HG03139 (cell line): ENCODE results near the gene MC4R.
"Not testable (repeated sequence)": the region's sequence is repeated elsewhere in the genome, so short reads cannot be mapped to it uniquely, and the experiment has no call there.

Experiments
- ATAC-seq: cut with Tn5 transposase; IDR thresholded peaks from one replicate; pipeline ENCODE4 v1.9.1; 2021; ENCODE audit not compliant: unreplicated experiment

The MC4R gene

GRCh38 chr18:60372596-60372995, at the start of gene MC4R:
Gene MC4R (minus strand): TSS chr18:60372775. CDS start chr18:60372349, 426 bp downstream.
- ATAC-seq: no peak

GRCh38 chr18:60422306-60422705, 49.7 kb upstream of the MC4R start:
- not testable (repeated sequence) for ATAC-seq

- ATAC-seq: no peak
Measured at GRCh38 chr18:60421356-60422118, 49.0 kb upstream of the MC4R start.

GRCh38 chr18:60417946-60418345, 45.4 kb upstream of the MC4R start:
- no peak for ATAC-seq

- peak; percentile 69 for ATAC-seq
Measured at GRCh38 chr18:60413944-60414547, 41.5 kb upstream of the MC4R start.

- ATAC-seq: no peak
Measured at GRCh38 chr18:60411715-60412114, 39.1 kb upstream of the MC4R start.

- no peak for ATAC-seq
Measured at GRCh38 chr18:60406721-60407120, 34.1 kb upstream of the MC4R start.

GRCh38 chr18:60404486-60405085, 32.0 kb upstream of the MC4R start:
- no peak for ATAC-seq

- no peak for ATAC-seq
Measured at GRCh38 chr18:60401346-60401745, 28.8 kb upstream of the MC4R start.

- ATAC-seq: no peak
Measured at GRCh38 chr18:60391571-60392226, 19.1 kb upstream of the MC4R start.

- no peak for ATAC-seq
Measured at GRCh38 chr18:60389314-60389713, 16.7 kb upstream of the MC4R start.

- ATAC-seq: no peak
Measured at GRCh38 chr18:60385693-60386092, 13.1 kb upstream of the MC4R start.

GRCh38 chr18:60383893-60384292, 11.3 kb upstream of the MC4R start:
- no peak for ATAC-seq

GRCh38 chr18:60377778-60378469, 5.3 kb upstream of the MC4R start:
- no peak for ATAC-seq

- ATAC-seq: no peak
Measured at GRCh38 chr18:60372132-60372531, 443 bp downstream of the MC4R start.

GRCh38 chr18:60358516-60358915, 14.1 kb downstream of the MC4R start:
- ATAC-seq: no peak

- no peak for ATAC-seq
Measured at GRCh38 chr18:60350941-60351340, 21.6 kb downstream of the MC4R start.

- ATAC-seq: no peak
Measured at GRCh38 chr18:60350150-60350549, 22.4 kb downstream of the MC4R start.

- ATAC-seq: no peak
Measured at GRCh38 chr18:60347526-60348045, 25.0 kb downstream of the MC4R start.

GRCh38 chr18:60339018-60339417, 33.6 kb downstream of the MC4R start:
- no peak for ATAC-seq

- no peak for ATAC-seq
Measured at GRCh38 chr18:60331890-60332289, 40.7 kb downstream of the MC4R start.
